Karpas-422 (cell line): ENCODE results near the gene OXCT2. TPM values are rescaled to one million over a fixed set of nuclear protein-coding genes. Genes with fewer than 3 reads are reported as not detected.
"Not testable (repeated sequence)": the region's sequence is repeated elsewhere in the genome, so short reads cannot be mapped to it uniquely, and the experiment has no call there.

ENCODE experiments used
- DNase-seq: peaks from one replicate; pipeline ENCODE4 v3.0.0-alpha.2; 2015
- H2AFZ ChIP-seq: fragments of 200-600 bp; sonication (generic); 2 replicates; pipeline ENCODE4 v1.6.1; 2014; ENCODE audit warnings: antibody characterized with exemption, low read length, mixed read lengths
- H3K27ac ChIP-seq: fragments of 200-600 bp; sonication (generic); 2 replicates; pipeline ENCODE4 v1.5.1; 2014; ENCODE audit warnings: mild to moderate bottlenecking, low read length, moderate library complexity
- H3K27me3 ChIP-seq: fragments of 200-600 bp; sonication (generic); 2 replicates; pipeline ENCODE4 v1.6.1; 2014; ENCODE audit warnings: low read length, mixed read lengths
- H3K36me3 ChIP-seq: fragments of 200-600 bp; sonication (generic); 2 replicates; pipeline ENCODE4 v1.6.1; 2014; ENCODE audit warnings: low read length, mixed read lengths; ENCODE audit not compliant: insufficient read depth
- H3K4me1 ChIP-seq: fragments of 200-600 bp; sonication (generic); 2 replicates; pipeline ENCODE4 v1.6.1; 2014; ENCODE audit warnings: mild to moderate bottlenecking, low read length, mixed read lengths
- H3K4me2 ChIP-seq: fragments of 200-600 bp; sonication (generic); 2 replicates; pipeline ENCODE4 v1.6.1; 2014; ENCODE audit warnings: low read length, low read depth, mild to moderate bottlenecking; ENCODE audit not compliant: poor library complexity, severe bottlenecking
- H3K4me3 ChIP-seq: fragments of 200-600 bp; sonication (generic); 2 replicates; pipeline ENCODE4 v1.5.1; 2014; ENCODE audit warnings: mild to moderate bottlenecking, antibody characterized with exemption, low read length, mixed read lengths
- H3K79me2 ChIP-seq: fragments of 200-600 bp; sonication (generic); 2 replicates; pipeline ENCODE4 v1.6.1; 2014; ENCODE audit warnings: mild to moderate bottlenecking, low read length, mixed read lengths
- H3K9ac ChIP-seq: fragments of 200-600 bp; sonication (generic); 2 replicates; pipeline ENCODE4 v1.6.0; 2014; ENCODE audit warnings: low read length
- H3K9me2 ChIP-seq: fragments of 200-600 bp; sonication (generic), shearing (Covaris generic); replicated peaks from 2 replicates; pipeline ENCODE4 v1.6.0; 2014; ENCODE audit warnings: mild to moderate bottlenecking, low read length, moderate library complexity; ENCODE audit not compliant: insufficient read depth
- H3K9me3 ChIP-seq: fragments of 300-700, 200-600 bp; sonication (generic); 2 replicates; pipeline ENCODE4 v1.6.1; 2014; ENCODE audit warnings: low read length, mixed read lengths
- H4K20me1 ChIP-seq: fragments of 200-600 bp; sonication (generic); 2 replicates; pipeline ENCODE4 v1.6.1; 2014; ENCODE audit warnings: mild to moderate bottlenecking, antibody characterized with exemption, low read length, low read depth; ENCODE audit not compliant: insufficient read depth
- total RNA-seq: library from RNA; depleted of rRNA; stranded (reverse); fragments of >200 nt; shearing (Covaris generic); gene quantifications from 2 replicates; pipeline ENCODE4 v1.2.3, GENCODE V29; 2014; ENCODE audit warnings: low replicate concordance

Gene OXCT2
- total RNA-seq, 1 experiment from 2014 or later = not detected

GRCh38 chr1:39805385-39805784, 34.2 kb upstream of the OXCT2 start:
- H3K9me2 ChIP-seq = no peaks in the 10 kb centered on the region
- no peaks in the 10 kb centered on the region for H4K20me1 ChIP-seq
- H3K79me2 ChIP-seq = no peaks in the 10 kb centered on the region
- no peak overlapping the region for H3K4me2 ChIP-seq
- no peak overlapping the region for H3K27ac ChIP-seq
- no peak overlapping the region for H3K9ac ChIP-seq
- no peak overlapping the region for H2AFZ ChIP-seq
- no peak overlapping the region for H3K4me3 ChIP-seq
- H3K9me3 ChIP-seq = no peaks in the 10 kb centered on the region
- no peaks in the 10 kb centered on the region for H3K27me3 ChIP-seq
- H3K36me3 ChIP-seq = no peaks in the 10 kb centered on the region
- H3K4me1 ChIP-seq = no peaks in the 10 kb centered on the region
- DNase-seq = no peak

- Histone ChIP-seq H3K9me2 (no peaks in the 10 kb centered on the region), H2AFZ (no peak overlapping the region), H3K27ac (no peak overlapping the region), H3K9me3 (no peaks in the 10 kb centered on the region), H3K36me3 (no peaks in the 10 kb centered on the region), H3K4me2 (no peak overlapping the region), H4K20me1 (no peaks in the 10 kb centered on the region), H3K4me1 (peaks cover 11% of the 10 kb centered on the region), H3K4me3 (no peak overlapping the region), H3K9ac (no peak overlapping the region), H3K27me3 (no peaks in the 10 kb centered on the region), H3K79me2 (no peaks in the 10 kb centered on the region)
- no peak for DNase-seq
Measured at GRCh38 chr1:39802496-39803260, 31.5 kb upstream of the OXCT2 start.

GRCh38 chr1:39800471-39800835, 29.3 kb upstream of the OXCT2 start:
- no peak overlapping the region for H3K4me2 ChIP-seq
- no peaks in the 10 kb centered on the region for H3K9me2 ChIP-seq
- peaks cover 11% of the 10 kb centered on the region for H3K4me1 ChIP-seq
- no peaks in the 10 kb centered on the region for H3K79me2 ChIP-seq
- no peaks in the 10 kb centered on the region for H3K36me3 ChIP-seq
- no peaks in the 10 kb centered on the region for H4K20me1 ChIP-seq
- no peak overlapping the region for H3K4me3 ChIP-seq
- H3K27ac ChIP-seq = no peak overlapping the region
- H3K9ac ChIP-seq = no peak overlapping the region
- no peaks in the 10 kb centered on the region for H3K9me3 ChIP-seq
- no peak overlapping the region for H2AFZ ChIP-seq
- DNase-seq = no peak
- no peaks in the 10 kb centered on the region for H3K27me3 ChIP-seq

- Histone ChIP-seq H4K20me1 (no peaks in the 10 kb centered on the region), H3K4me2 (peak overlapping the region; percentile 62), H3K9me2 (no peaks in the 10 kb centered on the region), H3K4me3 (peak overlapping the region; percentile 44; the same call in 1 of the 2 replicates), H3K27me3 (no peaks in the 10 kb centered on the region), H3K4me1 (peaks cover 11% of the 10 kb centered on the region), H2AFZ (peak overlapping the region; percentile 98; the same call in 1 of the 2 replicates), H3K9me3 (no peaks in the 10 kb centered on the region), H3K36me3 (no peaks in the 10 kb centered on the region), H3K9ac (peak overlapping the region; percentile 38; the same call in 1 of the 2 replicates), H3K79me2 (no peaks in the 10 kb centered on the region), H3K27ac (no peak overlapping the region)
- peak; percentile 77 for DNase-seq
Measured at GRCh38 chr1:39799770-39800470, 28.8 kb upstream of the OXCT2 start.

- not testable (repeated sequence) for H3K27ac ChIP-seq, H3K9me3 ChIP-seq, H3K27me3 ChIP-seq, H3K36me3 ChIP-seq, H3K9me2 ChIP-seq, H3K79me2 ChIP-seq, H4K20me1 ChIP-seq
- Histone ChIP-seq H3K4me3 (peak overlapping the region; percentile 44; the same call in 1 of the 2 replicates), H3K9ac (peak overlapping the region; percentile 45; the same call in 1 of the 2 replicates), H2AFZ (peak overlapping the region; percentile 98), H3K4me1 (peaks cover 11% of the 10 kb centered on the region), H3K4me2 (peak overlapping the region; percentile 62)
- peak; percentile 97 for DNase-seq
Measured at GRCh38 chr1:39798859-39799769, 28.0 kb upstream of the OXCT2 start.

- no peak overlapping the region for H2AFZ ChIP-seq
- no peak for DNase-seq
- H3K9me2 ChIP-seq = no peaks in the 10 kb centered on the region
- no peaks in the 10 kb centered on the region for H4K20me1 ChIP-seq
- no peak overlapping the region for H3K4me3 ChIP-seq
- H3K36me3 ChIP-seq = no peaks in the 10 kb centered on the region
- peaks cover 11% of the 10 kb centered on the region for H3K4me1 ChIP-seq
- no peaks in the 10 kb centered on the region for H3K27me3 ChIP-seq
- no peaks in the 10 kb centered on the region for H3K9me3 ChIP-seq
- H3K79me2 ChIP-seq = no peaks in the 10 kb centered on the region
- no peak overlapping the region for H3K9ac ChIP-seq
- H3K27ac ChIP-seq = no peak overlapping the region
- H3K4me2 ChIP-seq = no peak overlapping the region
Measured at GRCh38 chr1:39795651-39796050, 24.5 kb upstream of the OXCT2 start.

GRCh38 chr1:39791838-39792237, 20.7 kb upstream of the OXCT2 start:
- H2AFZ ChIP-seq = no peak overlapping the region
- H3K27me3 ChIP-seq = no peaks in the 10 kb centered on the region
- DNase-seq = no peak
- no peak overlapping the region for H3K4me3 ChIP-seq
- no peaks in the 10 kb centered on the region for H3K9me2 ChIP-seq
- H3K36me3 ChIP-seq = no peaks in the 10 kb centered on the region
- H3K4me1 ChIP-seq = no peaks in the 10 kb centered on the region
- no peak overlapping the region for H3K4me2 ChIP-seq
- no peak overlapping the region for H3K27ac ChIP-seq
- no peaks in the 10 kb centered on the region for H3K9me3 ChIP-seq
- no peaks in the 10 kb centered on the region for H3K79me2 ChIP-seq
- H3K9ac ChIP-seq = no peak overlapping the region
- H4K20me1 ChIP-seq = no peaks in the 10 kb centered on the region
